Upper lobe of left lung (tissue), 6 donors: ENCODE measurements around the gene DRD3. TPM values are rescaled to one million over a fixed set of nuclear protein-coding genes. Genes with fewer than 3 reads are reported as not detected.

Source experiments
- ATAC-seq, 2 donors: fragments of 200-7000 bp; cut with Tn5 transposase; one replicate each; pipeline ENCODE4 v1.9.1; 2022; ENCODE audit warnings: mild to moderate bottlenecking in 2 of 2, moderate library complexity in 2 of 2; ENCODE audit not compliant: low FRiP score in 2 of 2
- DNase-seq, 2 donors: peaks; one replicate each; pipeline ENCODE4 v3.0.0-alpha.2; 2019 to 2020
- H3K27ac ChIP-seq, 4 donors: fragments of 200-600 bp; sonication (generic); one replicate each; pipeline ENCODE4 v1.5.1; 2016 to 2019
- H3K27me3 ChIP-seq, 4 donors: fragments of 200-600 bp; sonication (generic); one replicate each; pipeline ENCODE4 v1.5.1; 2017 to 2019
- H3K36me3 ChIP-seq, 4 donors: fragments of 200-600 bp; sonication (generic); one replicate each; pipeline ENCODE4 v1.5.1; 2016 to 2019
- H3K4me1 ChIP-seq, 4 donors: fragments of 200-600 bp; sonication (generic); one replicate each; pipeline ENCODE4 v1.5.1; 2018 to 2019
- H3K4me3 ChIP-seq, 4 donors: fragments of 200-600 bp; sonication (generic); one replicate each; pipeline ENCODE4 v1.5.1; 2017 to 2019; ENCODE audit warnings: mild to moderate bottlenecking in 2 of 4, moderate library complexity in 1 of 4
- H3K9me3 ChIP-seq, 4 donors: fragments of 200-600 bp; sonication (generic); one replicate each; pipeline ENCODE4 v1.5.1; 2018 to 2019
- CTCF ChIP-seq, 6 experiments: fragments of 450-650 bp in 4 of 6; fragments of 200-600 bp in 2 of 6; sonication (generic) in 2 of 6; IDR thresholded peaks; one replicate each; pipeline ENCODE4 v1.5.1; 2016 to 2019; ENCODE audit warnings: antibody characterized with exemption in 6 of 6
- EP300 ChIP-seq, 4 donors: sonication (generic); formaldehyde crosslinking; IDR thresholded peaks; one replicate each; pipeline ENCODE4 v1.5.1; 2017; ENCODE audit warnings: antibody characterized with exemption in 4 of 4, control low read depth in 2 of 4
- POLR2A ChIP-seq, 4 donors: fragments of 450-650 bp; IDR thresholded peaks; one replicate each; pipeline ENCODE4 v1.5.1; 2016 to 2017; ENCODE audit warnings: antibody characterized with exemption in 4 of 4, mild to moderate bottlenecking in 2 of 4
- POLR2AphosphoS5 ChIP-seq, 2 donors: sonication (generic); formaldehyde crosslinking; IDR thresholded peaks; one replicate each; pipeline ENCODE4 v1.5.1; 2017; ENCODE audit warnings: antibody characterized with exemption in 2 of 2
- WGBS, 2 donors: methylation state at CpG; one replicate each; pipeline ENCODE4 v1.1.5; 2017 to 2018; 5-methylcytosine and 5-hydroxymethylcytosine counted together
- total RNA-seq, 6 donors: library from RNA; depleted of rRNA in 4 of 6; stranded (reverse); fragments of >200 nt in 4 of 6; gene quantifications; one replicate each; pipeline versions ENCODE4 v1.1.0 to v1.2.1, GENCODE V29; 2016 to 2021
- donor health status: DM: no; HTN: no; CAD: no; lungs with moderate emphysema.
- donor health status: DM: no; HTN: yes; CAD: no; lungs with severe emphysema.

Gene DRD3
- total RNA-seq, 6 donors from 2014 or later = not detected

- H3K27ac ChIP-seq = no peak overlapping the region
- 89 to 97% methylated on average over 1 of the region's 1 CpG for WGBS, 2 donors
- H3K4me1 ChIP-seq = no peaks in the 10 kb centered on the region
- no peaks in the 10 kb centered on the region for H3K27me3 ChIP-seq
- H3K9me3 ChIP-seq = no peaks in the 10 kb centered on the region
- no peaks in the 10 kb centered on the region for H3K36me3 ChIP-seq
- DNase-seq (no peak), ATAC-seq (no peak)
- no peak overlapping the region for H3K4me3 ChIP-seq
- no peak for TF ChIP-seq POLR2A (IDR thresholded peaks at IDR 0.05)
- no peak for TF ChIP-seq POLR2AphosphoS5 (IDR thresholded peaks at IDR 0.05)
- TF ChIP-seq EP300 (IDR thresholded peaks at IDR 0.05) = no peak
- TF ChIP-seq CTCF (IDR thresholded peaks at IDR 0.05) = no peak
Observed at GRCh38 chr3:114194750-114195149, 15.9 kb upstream of the DRD3 start.

GRCh38 chr3:114192136-114192535 is 13.3 kb upstream of the DRD3 start:
- DNase-seq (no peak), ATAC-seq (no peak)
- Histone ChIP-seq H3K27ac (no peak overlapping the region), H3K36me3 (no peaks in the 10 kb centered on the region), H3K9me3 (no peaks in the 10 kb centered on the region), H3K4me3 (no peak overlapping the region), H3K4me1 (no peaks in the 10 kb centered on the region), H3K27me3 (no peaks in the 10 kb centered on the region)
- TF ChIP-seq POLR2AphosphoS5 (IDR thresholded peaks at IDR 0.05) (no peak), EP300 (IDR thresholded peaks at IDR 0.05) (no peak), CTCF (IDR thresholded peaks at IDR 0.05) (no peak), POLR2A (IDR thresholded peaks at IDR 0.05) (no peak)

DNA sequence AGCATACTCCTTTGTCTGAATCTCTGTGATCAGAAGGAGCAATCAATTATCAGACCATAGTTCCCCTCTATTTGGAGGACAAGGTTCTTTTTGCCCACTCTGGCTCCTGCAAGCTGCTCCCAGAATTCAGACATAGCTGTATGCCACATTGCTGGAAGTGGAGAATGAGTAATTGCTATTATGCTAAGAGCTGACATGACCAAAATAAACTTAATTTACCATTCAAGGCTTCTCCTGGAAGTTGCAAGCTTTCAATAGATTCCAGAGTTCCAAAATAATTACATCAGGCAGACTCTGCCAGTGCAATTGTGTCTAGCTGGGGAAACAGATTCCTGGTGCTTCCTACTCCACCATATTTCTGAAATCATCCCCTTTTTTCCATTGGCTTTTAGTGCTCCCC is 7.6 kb upstream of the DRD3 start:
- no peak overlapping the region for H3K27ac ChIP-seq
- no peaks in the 10 kb centered on the region for H3K27me3 ChIP-seq
- H3K36me3 ChIP-seq = no peaks in the 10 kb centered on the region
- no peak for DNase-seq
- H3K4me1 ChIP-seq = no peaks in the 10 kb centered on the region
- peaks cover 0 to 8% (median 6%) of the 10 kb centered on the region in 4 donors for H3K9me3 ChIP-seq
- H3K4me3 ChIP-seq = no peak overlapping the region
- ATAC-seq = no peak
- TF ChIP-seq EP300 (IDR thresholded peaks at IDR 0.05) (no peak), CTCF (IDR thresholded peaks at IDR 0.05) (no peak), POLR2AphosphoS5 (IDR thresholded peaks at IDR 0.05) (no peak), POLR2A (IDR thresholded peaks at IDR 0.05) (no peak)

DNA sequence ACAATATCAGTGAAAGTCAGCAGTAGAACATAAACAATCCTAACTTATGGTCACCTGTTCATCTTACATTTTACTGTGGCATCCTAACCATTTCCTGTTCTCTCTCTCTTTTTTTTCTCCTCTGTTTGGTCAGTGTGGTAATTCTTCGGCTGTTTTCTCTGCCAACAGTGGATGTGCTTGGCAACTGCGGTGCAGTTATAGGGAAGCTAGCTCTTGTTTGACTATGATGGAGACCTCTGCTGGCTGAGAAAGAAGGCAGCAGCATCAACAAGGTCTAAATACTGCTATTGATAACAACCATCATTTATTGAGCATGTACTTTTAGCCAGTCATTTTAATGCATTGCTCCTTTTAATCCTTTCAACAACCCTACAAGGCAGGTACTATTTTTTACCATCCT is 723 bp upstream of the DRD3 start:
- ATAC-seq = no peak
- TF ChIP-seq CTCF (IDR thresholded peaks at IDR 0.05) = peak in 2 of 6 experiments; percentile 12 to 19
- TF ChIP-seq POLR2A (IDR thresholded peaks at IDR 0.05) = no peak
- TF ChIP-seq EP300 (IDR thresholded peaks at IDR 0.05) = no peak
- no peak for TF ChIP-seq POLR2AphosphoS5 (IDR thresholded peaks at IDR 0.05)
- no peaks in the 10 kb centered on the region for H3K36me3 ChIP-seq
- H3K27ac ChIP-seq = no peak overlapping the region
- H3K9me3 ChIP-seq = peaks cover 0 to 3% (median 1%) of the 10 kb centered on the region in 4 donors
- H3K27me3 ChIP-seq = no peaks in the 10 kb centered on the region
- no peaks in the 10 kb centered on the region for H3K4me1 ChIP-seq
- DNase-seq = no peak
- no peak overlapping the region for H3K4me3 ChIP-seq
- 24 to 35% methylated on average over 2 of the region's 2 CpGs for WGBS, 2 donors

- no peaks in the 10 kb centered on the region for H3K27me3 ChIP-seq
- no peak for TF ChIP-seq POLR2A (IDR thresholded peaks at IDR 0.05)
- TF ChIP-seq CTCF (IDR thresholded peaks at IDR 0.05) = no peak
- TF ChIP-seq EP300 (IDR thresholded peaks at IDR 0.05) = no peak
- TF ChIP-seq POLR2AphosphoS5 (IDR thresholded peaks at IDR 0.05) = no peak
- H3K9me3 ChIP-seq = no peaks in the 10 kb centered on the region
- DNase-seq (no peak), ATAC-seq (no peak)
- H3K4me1 ChIP-seq = no peaks in the 10 kb centered on the region
- H3K27ac ChIP-seq = no peak overlapping the region
- no peaks in the 10 kb centered on the region for H3K36me3 ChIP-seq
- H3K4me3 ChIP-seq = no peak overlapping the region
Observed at GRCh38 chr3:114176890-114177289, 2.0 kb downstream of the DRD3 start.
